HUES64 (cell line): ENCODE data around the gene CNTLN.
"Not testable (repeated sequence)": the region's sequence is repeated elsewhere in the genome, so short reads cannot be mapped to it uniquely, and the experiment has no call there.

Experiments used
- H3K27ac ChIP-seq: 2 replicates; pipeline ENCODE4 v1.7.0; 2013; ENCODE audit warnings: low read depth, low read length, inconsistent platforms
- H3K27me3 ChIP-seq: 2 replicates; pipeline ENCODE4 v1.6.1; 2013; ENCODE audit warnings: mild to moderate bottlenecking, low read length; ENCODE audit not compliant: insufficient read depth
- H3K36me3 ChIP-seq: 2 replicates; pipeline ENCODE4 v1.6.1; 2013; ENCODE audit warnings: mild to moderate bottlenecking, low read length; ENCODE audit not compliant: insufficient read depth
- H3K4me1 ChIP-seq: 2 replicates; pipeline ENCODE4 v1.6.1; 2013; ENCODE audit warnings: mild to moderate bottlenecking, low read length, moderate library complexity; ENCODE audit not compliant: insufficient read depth
- H3K4me3 ChIP-seq: 2 replicates; pipeline ENCODE4 v1.5.1; 2013; ENCODE audit warnings: mild to moderate bottlenecking, low read length, moderate library complexity
- H3K9ac ChIP-seq: 2 replicates; pipeline ENCODE4 v1.6.1; 2013; ENCODE audit warnings: mild to moderate bottlenecking, low read depth, low read length
- H3K9me3 ChIP-seq: 2 replicates; pipeline ENCODE4 v1.6.1; 2013; ENCODE audit warnings: low read depth, low read length; ENCODE audit not compliant: insufficient read depth
- WGBS: fragments of 150-250, 120-280 bp; methylation state at CpG from one replicate; pipeline ENCODE4 v1.1.7; 2013; ENCODE audit warnings: missing lambda C conversion rate; 5-methylcytosine and 5-hydroxymethylcytosine counted together

Gene CNTLN

DNA sequence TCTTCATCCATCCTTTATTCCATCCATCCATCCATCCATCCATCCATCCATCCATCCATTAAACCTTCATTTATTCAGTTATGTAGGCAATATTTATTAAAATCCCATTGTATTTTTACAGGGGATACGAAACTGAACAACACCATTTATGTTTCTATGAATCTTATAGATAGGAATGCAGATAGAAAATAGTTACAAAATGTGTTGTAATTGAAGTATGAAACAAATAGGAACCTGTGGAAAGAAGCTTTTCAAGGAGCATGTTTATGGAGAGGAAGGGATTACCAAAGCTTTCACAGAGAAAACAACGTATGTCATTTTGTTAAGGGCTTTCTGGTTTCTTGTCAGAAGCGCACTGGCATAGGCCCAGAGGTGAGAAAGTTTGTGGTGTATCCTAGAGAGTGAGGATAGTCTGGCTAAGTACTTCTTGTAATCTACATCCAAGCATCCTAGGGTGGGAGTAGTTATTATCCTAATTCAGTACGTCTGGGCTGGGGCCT, 184.0 kb downstream of the CNTLN start:
- Histone ChIP-seq H3K9ac (no peak overlapping the region), H3K27ac (no peak overlapping the region), H3K9me3 (no peaks in the 10 kb centered on the region), H3K27me3 (no peaks in the 10 kb centered on the region), H3K4me3 (no peak overlapping the region), H3K36me3 (no peaks in the 10 kb centered on the region), H3K4me1 (no peaks in the 10 kb centered on the region)
- 85% methylated on average over 3 of the region's 4 CpGs for WGBS

DNA sequence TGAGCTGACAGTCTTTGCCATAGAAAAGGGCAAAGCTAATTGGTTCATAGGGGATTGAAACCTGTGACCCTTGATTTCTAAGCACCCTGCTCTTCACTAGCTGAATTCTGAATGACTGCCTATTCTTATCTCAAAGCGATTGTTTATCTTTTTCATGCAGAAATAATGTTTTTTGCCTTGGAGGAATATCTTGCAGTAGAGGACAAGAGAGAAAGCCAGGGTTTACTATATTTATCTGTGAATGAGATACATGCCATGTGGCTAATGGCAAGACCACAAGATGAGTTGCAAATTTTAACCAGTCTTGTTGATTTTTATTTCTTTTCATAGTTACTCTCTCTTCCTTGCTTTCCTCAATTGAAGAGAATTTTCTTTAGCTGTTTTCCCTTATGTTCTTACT, 185.0 kb downstream of the CNTLN start:
- Histone ChIP-seq H3K27me3 (no peaks in the 10 kb centered on the region), H3K36me3 (no peaks in the 10 kb centered on the region), H3K4me1 (no peaks in the 10 kb centered on the region), H3K9me3 (no peaks in the 10 kb centered on the region), H3K4me3 (no peak overlapping the region), H3K27ac (no peak overlapping the region), H3K9ac (no peak overlapping the region)
- 92% methylated on average over 1 of the region's 1 CpG for WGBS

DNA sequence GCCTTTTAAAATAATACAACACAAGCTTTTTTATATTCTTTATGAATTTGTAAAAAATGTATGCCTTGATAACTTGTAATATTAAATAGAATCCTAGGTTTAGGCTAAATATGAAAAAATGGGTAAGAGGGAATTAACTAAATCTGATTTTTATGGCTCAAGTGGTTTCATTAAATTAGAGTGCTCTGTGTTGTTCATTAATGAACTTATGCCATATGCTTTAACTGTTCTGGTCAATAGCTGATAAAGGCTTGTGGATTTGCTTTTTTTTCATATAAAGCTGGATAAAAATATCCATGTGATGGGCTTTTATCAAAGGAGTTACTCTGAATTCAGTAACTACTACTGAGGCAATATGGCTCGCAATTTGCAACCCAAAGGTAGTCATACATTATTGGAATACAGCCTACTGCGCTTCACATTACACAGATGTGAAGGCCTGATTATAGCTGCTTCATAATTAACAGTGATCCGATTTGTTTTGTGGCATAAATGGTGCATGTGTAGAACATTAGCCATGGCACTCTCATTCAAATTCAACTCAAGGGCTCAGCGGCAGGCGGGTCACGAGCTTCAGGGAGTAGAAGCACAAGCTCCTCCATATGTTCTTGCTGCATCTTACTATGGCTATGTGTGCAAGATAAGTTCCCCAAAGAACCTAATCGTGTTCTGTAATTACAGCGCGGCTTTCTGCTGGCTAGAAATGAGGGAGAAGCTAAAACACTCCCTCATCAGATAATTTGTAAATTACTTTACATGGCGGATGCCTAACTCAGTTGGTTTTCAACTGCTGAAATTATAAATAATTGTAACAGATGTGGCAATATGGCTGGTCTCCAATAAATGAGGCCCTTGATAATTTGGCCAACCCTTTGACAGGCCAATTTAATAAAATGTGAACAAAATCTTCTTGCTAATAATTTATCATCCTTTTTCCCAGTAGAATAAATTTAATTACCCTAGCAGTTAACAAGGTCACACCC, 188.3 kb downstream of the CNTLN start:
- Histone ChIP-seq H3K27ac (no peak overlapping the region), H3K4me1 (no peaks in the 10 kb centered on the region), H3K36me3 (no peaks in the 10 kb centered on the region), H3K4me3 (no peak overlapping the region), H3K9ac (no peak overlapping the region), H3K27me3 (no peaks in the 10 kb centered on the region), H3K9me3 (no peaks in the 10 kb centered on the region)
- WGBS: 93% methylated on average over 10 of the region's 10 CpGs

DNA sequence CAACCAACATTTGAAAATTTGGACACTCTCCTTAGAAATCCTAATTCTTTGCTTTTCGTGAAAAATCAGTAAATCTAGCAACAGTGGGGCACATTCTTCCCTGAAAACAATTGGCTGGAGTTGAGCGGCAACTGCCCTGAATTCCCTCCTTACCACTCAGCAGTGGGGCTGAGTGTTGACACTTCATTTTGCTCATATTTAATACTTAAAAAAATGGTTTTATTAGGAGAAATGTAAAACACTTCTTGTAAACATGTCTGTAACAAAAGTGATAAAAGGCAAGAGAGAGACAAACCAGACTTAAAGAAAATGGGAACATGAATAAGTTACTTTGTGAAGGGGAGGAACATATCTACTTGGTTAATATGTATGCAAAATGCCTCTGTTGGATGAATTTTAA, 193.5 kb downstream of the CNTLN start:
- Histone ChIP-seq H3K36me3 (no peaks in the 10 kb centered on the region), H3K4me1 (peaks cover 16% of the 10 kb centered on the region), H3K9me3 (no peaks in the 10 kb centered on the region), H3K27ac (no peak overlapping the region), H3K27me3 (no peaks in the 10 kb centered on the region), H3K4me3 (no peak overlapping the region), H3K9ac (no peak overlapping the region)
- WGBS: 93% methylated on average over 2 of the region's 2 CpGs

DNA sequence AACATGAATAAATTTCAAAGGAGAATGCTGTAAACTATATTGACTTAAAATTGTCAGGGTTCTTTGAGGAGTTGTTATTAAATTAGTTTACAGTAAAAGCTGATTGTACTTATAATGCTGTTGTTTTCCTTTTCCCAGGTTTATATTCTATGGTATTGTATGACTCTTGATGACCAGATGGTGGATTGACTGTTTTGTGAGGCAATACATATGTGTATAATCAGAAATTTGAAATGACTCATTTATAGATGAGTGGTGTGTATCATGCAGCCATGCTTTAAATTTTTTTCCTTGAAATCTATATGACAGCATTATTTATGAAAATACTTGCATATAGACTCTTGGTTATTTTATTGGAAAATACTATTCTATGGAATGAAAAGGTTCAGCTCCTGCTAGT, 195.3 kb downstream of the CNTLN start:
- Histone ChIP-seq H3K9me3 (no peaks in the 10 kb centered on the region), H3K4me3 (no peak overlapping the region), H3K27me3 (no peaks in the 10 kb centered on the region), H3K27ac (no peak overlapping the region), H3K4me1 (peaks cover 16% of the 10 kb centered on the region), H3K9ac (no peak overlapping the region), H3K36me3 (no peaks in the 10 kb centered on the region)

DNA sequence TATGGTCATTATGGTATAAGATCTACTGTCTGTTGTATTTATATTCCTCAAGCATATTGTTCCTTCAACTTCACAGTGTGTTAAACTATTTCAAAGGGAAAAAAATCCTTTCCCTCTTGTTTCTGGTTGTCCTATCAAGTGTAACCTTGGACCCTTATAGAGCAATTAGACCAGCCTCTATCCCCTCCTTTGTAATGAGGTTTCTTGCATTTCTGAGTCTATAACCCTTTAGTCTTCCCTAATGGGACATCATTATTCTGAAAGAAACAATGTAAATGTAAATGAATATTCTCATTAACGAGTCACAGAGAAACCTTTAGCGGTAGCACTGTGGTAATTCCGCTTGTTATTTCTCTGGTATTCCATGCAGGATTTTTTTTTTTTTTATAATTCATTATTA, 197.3 kb downstream of the CNTLN start:
- Histone ChIP-seq H3K9me3 (no peaks in the 10 kb centered on the region), H3K4me3 (no peak overlapping the region), H3K36me3 (no peaks in the 10 kb centered on the region), H3K27me3 (no peaks in the 10 kb centered on the region), H3K9ac (no peak overlapping the region), H3K4me1 (peaks cover 16% of the 10 kb centered on the region), H3K27ac (no peak overlapping the region)
- WGBS: 48% methylated on average over 3 of the region's 3 CpGs

DNA sequence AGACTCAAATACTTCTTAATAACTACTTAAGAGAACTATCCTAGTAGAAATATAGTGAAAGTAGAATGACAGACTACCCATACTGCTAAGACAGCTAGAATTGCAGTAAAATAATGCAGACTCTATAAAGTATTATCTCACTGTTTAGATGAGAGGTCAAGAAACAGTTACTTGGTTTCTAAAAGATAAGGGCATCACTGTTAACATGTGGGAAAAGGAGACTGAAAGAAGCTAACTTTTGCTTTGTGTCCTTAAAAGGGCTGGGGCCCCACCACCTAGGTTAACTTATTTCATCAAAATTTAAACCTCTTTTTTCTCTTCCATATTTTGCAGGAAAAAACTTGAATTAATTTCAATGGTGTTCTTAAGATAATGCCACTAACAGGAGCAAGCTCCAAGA, 204.3 kb downstream of the CNTLN start:
- H3K27ac ChIP-seq: no peak overlapping the region
- H3K4me3 ChIP-seq: no peak overlapping the region
- H3K36me3 ChIP-seq: peaks cover 4% of the 10 kb centered on the region; the same call in 1 of the 2 replicates
- H3K9me3 ChIP-seq: no peaks in the 10 kb centered on the region
- no peaks in the 10 kb centered on the region; the same call in 1 of the 2 replicates for H3K4me1 ChIP-seq
- H3K9ac ChIP-seq: no peak overlapping the region
- H3K27me3 ChIP-seq: no peaks in the 10 kb centered on the region

DNA sequence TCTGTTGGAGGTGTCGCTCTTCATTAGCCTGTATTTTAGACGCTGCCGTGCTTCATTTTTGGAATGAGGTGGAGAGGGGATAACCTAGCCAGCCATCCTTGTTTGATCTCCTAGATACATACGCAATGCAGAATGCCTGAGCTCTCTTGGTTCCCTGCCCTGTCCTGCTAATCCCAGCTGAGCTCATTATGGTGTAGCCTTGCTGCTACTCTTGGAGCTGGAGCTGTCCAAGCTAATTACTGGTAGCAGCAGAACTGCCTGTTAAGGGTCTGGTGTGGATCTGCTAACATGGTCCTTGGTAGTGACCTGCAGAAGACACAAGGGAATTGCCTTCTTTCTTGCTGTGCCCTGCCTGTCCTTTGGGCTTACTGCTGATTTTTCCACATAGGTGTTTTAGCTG, 207.9 kb downstream of the CNTLN start:
- Histone ChIP-seq H3K27ac (no peak overlapping the region), H3K27me3 (no peaks in the 10 kb centered on the region), H3K9ac (no peak overlapping the region), H3K4me1 (no peaks in the 10 kb centered on the region; the same call in 1 of the 2 replicates), H3K4me3 (no peak overlapping the region), H3K36me3 (peaks cover 4% of the 10 kb centered on the region; the same call in 1 of the 2 replicates), H3K9me3 (no peaks in the 10 kb centered on the region)
- WGBS: 92% methylated on average over 4 of the region's 4 CpGs

DNA sequence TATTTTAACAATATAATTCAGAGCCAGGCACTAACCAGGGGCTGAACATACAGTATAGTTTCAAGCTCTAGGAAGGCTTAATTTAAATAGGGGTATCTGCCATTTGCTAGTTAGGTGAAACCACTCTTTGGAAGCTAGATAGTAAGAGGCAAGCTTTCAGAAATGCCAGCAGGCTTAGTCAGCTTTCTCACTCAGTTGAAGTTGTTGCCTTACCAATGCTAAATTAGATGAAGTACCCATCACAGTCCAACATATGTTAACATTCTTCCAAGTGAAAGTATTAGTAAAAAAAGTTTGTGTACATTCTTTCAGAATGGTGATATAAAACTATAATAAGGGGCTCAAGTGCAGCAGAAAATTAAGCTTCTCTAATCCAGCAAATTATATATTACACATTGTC, 215.0 kb downstream of the CNTLN start:
- Histone ChIP-seq H3K9me3 (no peaks in the 10 kb centered on the region), H3K4me1 (no peaks in the 10 kb centered on the region), H3K4me3 (no peak overlapping the region), H3K36me3 (no peaks in the 10 kb centered on the region), H3K27ac (no peak overlapping the region), H3K27me3 (no peaks in the 10 kb centered on the region), H3K9ac (no peak overlapping the region)

DNA sequence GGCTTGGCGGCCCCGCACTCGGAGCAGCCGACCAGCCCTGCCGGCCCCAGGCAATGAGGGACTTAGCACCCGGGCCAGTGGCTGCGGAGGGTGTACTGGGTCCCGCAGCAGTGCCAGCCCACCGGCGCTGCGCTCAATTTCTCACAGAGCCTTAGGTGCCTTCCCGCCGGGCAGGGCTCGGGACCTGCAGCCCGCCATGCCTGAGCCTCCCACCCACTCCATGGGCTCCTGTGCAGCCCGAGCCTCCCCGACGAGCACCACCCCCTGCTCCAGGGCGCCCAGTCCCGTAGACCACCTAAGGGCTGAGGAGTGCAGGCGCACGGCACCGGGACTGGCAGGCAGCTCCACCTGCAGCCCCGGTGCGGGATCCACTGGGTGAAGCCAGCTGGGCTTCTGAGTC, 219.2 kb downstream of the CNTLN start:
- H3K27me3 ChIP-seq, H3K9me3 ChIP-seq, H3K9ac ChIP-seq, H3K4me3 ChIP-seq, H3K27ac ChIP-seq, H3K36me3 ChIP-seq, H3K4me1 ChIP-seq: not testable (repeated sequence)
- 97% methylated on average over 25 of the region's 25 CpGs for WGBS

DNA sequence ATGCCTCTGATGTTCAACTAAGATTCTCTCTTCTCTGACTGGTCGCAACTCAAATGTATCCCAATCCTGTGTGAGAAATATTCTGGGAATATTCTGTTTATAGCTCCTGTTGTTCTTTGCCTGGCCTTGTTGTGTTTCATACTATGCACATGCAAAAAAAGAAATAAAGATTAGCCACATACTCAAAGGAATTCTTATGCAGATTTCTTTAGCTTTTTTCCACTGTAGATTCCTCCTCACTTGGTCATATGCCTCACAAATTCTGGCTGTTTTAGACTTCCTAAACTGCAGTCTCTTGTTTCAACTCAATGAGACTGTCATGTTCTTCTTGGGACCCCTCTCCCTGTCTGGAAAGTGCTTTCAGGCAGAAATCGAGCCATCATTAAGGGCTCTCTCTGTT, 226.5 kb downstream of the CNTLN start:
- no peak overlapping the region for H3K27ac ChIP-seq
- WGBS: 82% methylated on average over 2 of the region's 2 CpGs
- H3K27me3 ChIP-seq: no peaks in the 10 kb centered on the region
- no peak overlapping the region for H3K9ac ChIP-seq
- H3K4me3 ChIP-seq: no peak overlapping the region
- H3K9me3 ChIP-seq: no peaks in the 10 kb centered on the region
- no peaks in the 10 kb centered on the region for H3K36me3 ChIP-seq
- H3K4me1 ChIP-seq: peaks cover 6% of the 10 kb centered on the region; the same call in 1 of the 2 replicates
